ENCODE results near the gene TGFBR3L.
A peak's percentile ranks its signal among the peaks of the same experiment; 100 is the strongest.

Gene TGFBR3L

DNA sequence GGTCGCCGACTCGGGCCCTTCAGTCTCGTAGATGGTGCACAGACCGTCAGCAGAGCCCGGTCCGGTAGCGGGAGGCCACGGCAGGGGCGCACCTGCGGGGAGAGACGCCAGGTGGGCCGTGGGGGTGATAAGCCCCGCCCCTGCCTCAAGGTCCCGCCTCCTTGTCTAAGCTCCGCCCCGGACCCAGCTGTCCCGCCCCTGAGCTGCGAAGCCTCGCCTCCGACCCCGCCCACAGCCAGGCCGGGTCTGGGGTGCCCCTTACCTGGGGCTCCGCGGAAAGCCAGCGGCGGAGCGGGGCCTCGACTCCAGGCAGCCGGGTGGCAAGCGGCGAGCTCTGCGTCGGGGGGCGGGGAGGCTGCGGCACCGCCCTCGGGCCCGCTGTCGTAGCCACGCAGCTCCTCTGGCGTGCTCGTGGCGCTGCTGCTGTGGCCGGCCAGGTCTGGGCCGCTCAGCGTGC is 45.1 kb upstream of the TGFBR3L start:
- TF ChIP-seq, protein P1, sequence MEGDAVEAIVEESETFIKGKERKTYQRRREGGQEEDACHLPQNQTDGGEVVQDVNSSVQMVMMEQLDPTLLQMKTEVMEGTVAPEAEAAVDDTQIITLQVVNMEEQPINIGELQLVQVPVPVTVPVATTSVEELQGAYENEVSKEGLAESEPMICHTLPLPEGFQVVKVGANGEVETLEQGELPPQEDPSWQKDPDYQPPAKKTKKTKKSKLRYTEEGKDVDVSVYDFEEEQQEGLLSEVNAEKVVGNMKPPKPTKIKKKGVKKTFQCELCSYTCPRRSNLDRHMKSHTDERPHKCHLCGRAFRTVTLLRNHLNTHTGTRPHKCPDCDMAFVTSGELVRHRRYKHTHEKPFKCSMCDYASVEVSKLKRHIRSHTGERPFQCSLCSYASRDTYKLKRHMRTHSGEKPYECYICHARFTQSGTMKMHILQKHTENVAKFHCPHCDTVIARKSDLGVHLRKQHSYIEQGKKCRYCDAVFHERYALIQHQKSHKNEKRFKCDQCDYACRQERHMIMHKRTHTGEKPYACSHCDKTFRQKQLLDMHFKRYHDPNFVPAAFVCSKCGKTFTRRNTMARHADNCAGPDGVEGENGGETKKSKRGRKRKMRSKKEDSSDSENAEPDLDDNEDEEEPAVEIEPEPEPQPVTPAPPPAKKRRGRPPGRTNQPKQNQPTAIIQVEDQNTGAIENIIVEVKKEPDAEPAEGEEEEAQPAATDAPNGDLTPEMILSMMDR (IDR thresholded peaks at IDR 0.05; ENCODE audit: low read length, missing control alignments) = no peak
- H3K4me3 ChIP-seq (replicated peaks; ENCODE audit: low read depth, low read length) = peak overlapping the region; percentile 29

DNA sequence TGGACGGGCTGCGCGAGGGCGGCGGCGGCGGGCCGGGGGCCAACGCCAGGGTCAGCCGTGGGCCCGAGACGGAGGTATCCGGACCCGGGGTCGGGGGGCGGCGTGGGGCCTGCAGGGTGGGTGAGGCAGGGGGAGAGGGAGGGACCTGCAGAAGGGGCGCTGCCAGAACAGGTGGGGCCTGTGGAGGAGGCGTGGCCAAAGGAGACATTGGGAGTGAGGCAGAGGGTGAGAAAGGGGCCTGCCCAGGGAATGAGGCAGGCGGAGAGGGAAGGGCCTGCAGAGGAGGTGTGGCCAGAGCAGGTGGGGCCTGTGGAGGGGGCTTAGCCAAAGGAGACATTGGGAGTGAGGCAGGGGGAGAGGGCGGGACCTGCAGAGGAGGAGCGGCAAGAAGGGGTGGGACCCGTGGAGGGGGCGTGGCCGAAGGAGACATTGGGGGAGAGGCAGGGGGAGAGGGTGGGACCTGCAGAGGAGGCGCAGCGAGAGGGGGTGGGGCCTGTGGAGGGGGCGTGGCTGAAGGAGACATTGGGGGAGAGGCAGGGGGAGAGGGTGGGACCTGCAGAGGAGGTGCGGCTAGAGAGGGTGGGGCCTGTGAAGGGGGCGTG is 44.6 kb upstream of the TGFBR3L start:
- H3K4me3 ChIP-seq (replicated peaks; ENCODE audit: low read depth, low read length) = no peak overlapping the region
- TF ChIP-seq, protein P1 (IDR thresholded peaks at IDR 0.05; ENCODE audit: low read length, missing control alignments) = no peak
- DNase-seq (ENCODE audit: low read depth) = peak; percentile 23

More for the DNA sequence above, 45.1 kb upstream of the TGFBR3L start:
- peak; percentile 40 for DNase-seq (ENCODE audit: low read depth)

DNA sequence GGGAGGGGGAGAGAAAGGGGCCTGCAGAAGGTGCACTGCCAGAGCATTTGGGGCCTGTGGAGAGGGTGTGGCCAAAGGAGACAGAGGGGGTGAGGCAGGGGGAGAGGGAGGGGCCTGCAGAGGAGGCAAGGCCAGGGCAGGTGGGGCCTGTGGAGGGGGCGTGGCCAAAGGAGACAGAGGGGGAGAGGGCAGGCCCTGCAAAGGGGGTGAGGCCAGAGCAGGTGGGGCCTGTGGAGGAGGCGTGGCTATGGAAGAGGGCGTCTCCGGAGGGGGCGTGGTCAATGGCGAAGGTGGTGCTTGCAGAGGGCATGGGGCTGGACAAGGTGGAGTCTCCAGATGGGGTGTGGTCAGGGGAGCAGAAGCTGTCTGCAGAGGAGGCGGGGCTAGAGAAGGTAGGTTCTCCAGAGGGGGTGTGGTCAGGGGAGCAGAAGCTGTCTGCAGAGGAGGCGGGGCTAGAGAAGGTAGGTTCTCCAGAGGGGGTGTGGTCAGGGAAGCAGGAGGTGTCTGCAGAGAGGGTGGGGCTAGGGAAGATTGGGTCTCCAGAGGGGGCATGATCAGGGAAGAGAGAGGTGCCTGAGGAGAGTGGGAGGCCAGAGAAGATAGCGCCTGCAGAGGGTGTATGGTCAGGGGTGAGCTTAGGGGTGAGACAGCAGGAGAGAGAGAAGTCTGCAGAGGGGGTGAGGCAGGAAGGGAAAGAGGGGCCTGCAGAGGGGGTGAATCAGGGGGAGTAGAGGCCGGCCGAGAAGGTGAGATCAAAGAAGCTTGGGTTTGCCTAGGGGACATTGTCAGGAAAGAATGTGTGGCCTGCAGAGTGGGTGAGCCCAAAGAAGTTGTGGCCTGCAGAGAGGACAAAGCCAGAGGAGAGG is 43.8 kb upstream of the TGFBR3L start:
- peak; percentile 36 for DNase-seq (ENCODE audit: low read depth)
- no peak overlapping the region for H3K4me3 ChIP-seq (replicated peaks; ENCODE audit: low read depth, low read length)
- TF ChIP-seq, protein P1 (IDR thresholded peaks at IDR 0.05; ENCODE audit: low read length, missing control alignments) = no peak

DNA sequence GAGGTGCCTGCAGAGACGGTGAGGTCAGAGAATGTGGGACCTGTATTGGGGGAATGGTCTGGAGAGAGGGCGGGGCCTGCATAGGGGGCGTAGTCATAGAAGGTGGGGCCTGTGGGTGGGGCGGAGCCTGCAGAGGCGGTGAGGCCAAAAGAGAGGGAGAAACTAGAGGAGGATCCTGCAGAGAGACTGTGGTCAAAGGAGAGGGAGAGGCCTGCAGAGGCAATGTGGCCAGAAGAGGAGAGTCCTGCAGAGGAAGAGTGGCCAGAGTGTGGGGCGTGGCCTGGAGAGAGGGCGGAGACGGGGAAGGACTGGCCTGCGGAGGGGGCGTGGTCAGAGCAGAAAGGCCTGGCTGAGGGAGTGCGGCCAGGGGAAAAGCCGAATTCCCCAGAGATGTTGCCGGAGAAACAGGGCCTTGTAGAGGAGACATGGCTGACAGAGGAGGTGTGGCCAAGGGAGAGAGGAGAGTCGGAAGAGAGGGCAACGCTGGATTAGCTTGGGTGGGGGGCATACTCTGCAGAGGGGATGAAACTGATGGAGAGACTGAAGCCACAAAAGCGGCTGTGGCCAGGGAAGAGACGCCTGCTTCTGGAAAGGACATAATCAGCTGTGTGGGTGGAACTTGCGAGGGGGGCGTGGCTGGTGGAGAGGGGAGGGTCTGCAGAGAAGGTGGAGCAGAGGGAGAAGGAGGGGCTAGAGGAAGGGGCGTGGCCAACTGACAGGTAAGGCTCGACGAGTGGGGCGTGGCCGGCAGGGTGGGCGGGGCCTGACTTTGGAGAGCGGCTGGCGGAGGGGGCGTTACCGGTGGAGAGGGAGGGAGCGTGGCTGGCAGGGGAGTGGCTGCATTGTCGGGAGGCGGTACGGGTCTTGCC is 43.0 kb upstream of the TGFBR3L start:
- H3K4me3 ChIP-seq (replicated peaks; ENCODE audit: low read depth, low read length) = peak overlapping the region; percentile 51
- DNase-seq (ENCODE audit: low read depth) = peak; percentile 95
- TF ChIP-seq, protein P1 (IDR thresholded peaks at IDR 0.05; ENCODE audit: low read length, missing control alignments) = no peak

DNA sequence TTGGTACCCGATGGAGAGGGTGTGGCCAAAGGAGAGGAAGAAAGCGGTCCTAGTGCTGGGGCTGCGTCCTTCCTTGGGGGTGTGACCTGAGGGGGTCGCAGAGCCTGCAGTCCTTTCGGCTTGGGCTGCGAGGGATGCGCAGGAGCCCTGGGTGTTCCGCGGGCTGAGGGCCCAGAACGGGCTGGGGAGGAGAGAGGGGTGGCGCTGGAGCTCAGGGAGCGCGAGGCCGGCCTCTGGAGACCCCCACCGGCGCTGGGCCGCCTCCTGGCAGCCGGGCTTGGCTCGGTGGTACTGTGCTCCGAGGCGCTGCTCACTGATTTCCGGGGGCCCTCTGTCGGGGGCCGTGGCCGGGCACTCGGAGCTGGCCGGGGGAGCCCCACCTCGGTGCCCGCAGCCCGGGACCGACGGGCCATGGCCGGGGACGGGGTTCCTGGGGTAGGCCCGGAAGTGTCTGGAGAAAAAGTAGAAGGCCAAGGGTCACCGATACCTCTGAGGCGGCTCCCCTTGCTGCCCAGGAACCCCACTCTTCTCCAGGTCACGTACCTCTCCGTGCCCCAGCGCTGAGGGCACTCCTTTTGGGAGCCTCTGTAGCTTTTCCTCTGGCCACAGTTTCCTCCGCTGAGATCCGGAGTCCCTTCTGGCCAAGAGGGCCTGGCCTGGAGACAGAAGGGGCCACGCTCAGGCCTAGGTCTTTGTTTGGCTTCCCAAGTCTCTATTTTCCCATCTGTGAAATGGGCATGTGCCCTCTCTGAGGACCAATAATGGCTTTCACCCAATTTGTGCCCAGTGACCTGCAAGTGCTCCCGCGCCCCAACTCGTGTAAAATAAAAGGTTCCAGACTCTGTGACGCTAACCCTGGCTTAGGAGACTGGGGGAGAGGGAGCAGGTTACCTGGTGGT is 42.1 kb upstream of the TGFBR3L start:
- TF ChIP-seq, protein P1 (IDR thresholded peaks at IDR 0.05; ENCODE audit: low read length, missing control alignments) = no peak
- H3K4me3 ChIP-seq (replicated peaks; ENCODE audit: low read depth, low read length) = no peak overlapping the region
- DNase-seq (ENCODE audit: low read depth) = no peak

All from fibroblast of pulmonary artery (primary cell).